ENCODE measurements around the gene PRSS23. TPM values are rescaled to one million over a fixed set of nuclear protein-coding genes. Genes with fewer than 3 reads are reported as not detected.

PRSS23 gene
- total and polyA plus RNA-seq, 12 donors, result 3.3 to 32.9 (median 7.4) TPM

GRCh38 chr11:86802601-86803051 is 2.3 kb downstream of the PRSS23 start:
- intact Hi-C loops (cut with DNase I), result loop anchor here in 8 of 10 donors (2.0 to 10.0 kb wide), 8 partner anchors 128 to 345 kb away; partner anchors contain the start of gene ME3 (in 2 of the 8)
- Histone ChIP-seq H3K36me3 (no peaks in the 10 kb centered on the region), H3K9me3 (no peaks in the 10 kb centered on the region), H3K4me3 (peak overlapping the region in 3 of 10 donors; percentile 6 to 70 (median 64)), H3K27ac (no peak overlapping the region), H3K27me3 (peaks cover 0 to 42% (median 0%) of the 10 kb centered on the region in 7 donors), H3K4me1 (peaks cover 0 to 52% (median 23%) of the 10 kb centered on the region in 9 donors)
- ATAC-seq (peak in 4 of 8 donors; percentile 32 to 40 (median 34)), DNase-seq (no peak)
- TF ChIP-seq CTCF (IDR thresholded peaks at IDR 0.05), result peak; percentile 13 to 63 (median 49)
- 26 to 27% methylated on average over 3 of the region's 3 CpGs for WGBS, 2 donors

DNA sequence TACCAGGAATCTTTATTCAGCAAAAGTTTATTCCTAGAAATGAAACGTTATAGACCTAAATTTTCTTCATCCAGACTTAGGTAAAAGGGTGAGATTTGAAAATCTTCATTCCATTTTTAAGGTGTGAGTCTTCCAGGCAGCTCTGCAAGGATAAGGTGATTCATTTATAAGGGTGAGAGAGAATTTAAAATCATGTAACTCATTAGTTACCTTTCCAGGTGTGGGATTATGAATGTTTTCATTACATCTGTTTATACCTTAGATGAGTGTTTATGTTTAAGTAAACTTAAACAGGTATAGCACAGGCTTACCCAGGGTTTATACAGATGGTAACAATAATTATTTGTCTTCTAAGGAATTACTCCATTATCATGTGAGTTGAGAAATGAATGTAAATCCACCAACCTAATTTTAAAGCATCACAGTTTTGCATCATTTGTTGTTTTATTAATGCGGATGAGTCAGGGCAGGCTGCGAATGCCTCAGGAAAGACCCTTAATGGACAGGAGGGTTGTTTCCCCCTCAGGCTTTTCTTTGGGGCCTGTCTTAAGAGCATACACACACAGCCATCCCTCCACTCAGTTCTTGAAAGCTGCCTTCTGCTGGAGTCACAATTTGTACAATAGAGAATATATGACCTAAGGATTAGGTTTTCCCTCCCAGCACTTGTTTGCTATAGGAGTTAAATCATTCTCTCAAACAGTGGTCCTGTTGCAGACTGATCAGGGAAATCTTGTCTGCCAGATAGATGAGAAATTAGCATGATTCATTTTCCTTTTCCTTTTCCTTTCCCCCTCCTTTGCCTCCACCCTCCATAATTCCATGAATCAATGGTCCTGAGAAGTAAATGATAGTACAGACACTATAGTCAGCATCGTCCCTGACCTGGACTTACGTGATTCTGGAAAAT is 3.0 kb downstream of the PRSS23 start:
- WGBS, 2 donors, result 82 to 85% methylated on average over 5 of the region's 5 CpGs
- peaks cover 0 to 52% (median 23%) of the 10 kb centered on the region in 9 donors for H3K4me1 ChIP-seq
- H3K36me3 ChIP-seq, result peaks cover 0 to 5% (median 0%) of the 10 kb centered on the region in 9 donors
- no peak overlapping the region for H3K4me3 ChIP-seq
- H3K27ac ChIP-seq, result no peak overlapping the region
- H3K27me3 ChIP-seq, result peaks cover 0 to 42% (median 0%) of the 10 kb centered on the region in 7 donors
- intact Hi-C loops (cut with DNase I), result loop anchor here in 8 of 10 donors (2.0 to 10.0 kb wide), 8 partner anchors 129 to 346 kb away; partner anchors contain the start of gene ME3 (in 2 of the 8)
- DNase-seq (no peak), ATAC-seq (no peak)
- H3K9me3 ChIP-seq, result no peaks in the 10 kb centered on the region
- TF ChIP-seq CTCF (IDR thresholded peaks at IDR 0.05), result no peak

DNA sequence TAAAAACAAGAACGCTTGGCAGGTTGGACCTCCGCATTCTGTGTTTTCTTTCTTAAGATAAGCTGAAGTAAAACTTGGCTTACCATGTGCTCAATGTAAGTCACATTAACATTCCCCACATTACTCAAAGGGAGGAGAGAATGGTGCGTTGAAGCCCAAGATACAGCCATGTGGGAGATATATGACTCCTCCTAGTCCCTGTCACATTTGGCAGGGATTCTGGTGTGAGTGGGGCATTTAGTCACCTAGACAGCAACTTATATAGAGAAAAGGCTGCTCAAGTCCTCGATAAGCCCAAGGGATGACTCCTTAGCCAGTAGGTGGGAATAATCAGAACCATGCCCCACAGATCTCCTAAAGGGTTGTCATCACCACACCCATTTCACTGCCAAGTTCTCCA is 4.6 kb downstream of the PRSS23 start:
- H3K27ac ChIP-seq, result peak overlapping the region in 3 of 10 donors; percentile 11 to 45 (median 24)
- intact Hi-C loops (cut with DNase I), result loop anchor here in 7 of 10 donors (5.0 to 10.0 kb wide), 8 partner anchors 130 to 348 kb away; partner anchors contain the start of gene ME3 (in 2 of the 7)
- H3K36me3 ChIP-seq, result peaks cover 0 to 10% (median 0%) of the 10 kb centered on the region in 9 donors
- ATAC-seq (no peak), DNase-seq (no peak)
- peaks cover 0 to 44% (median 23%) of the 10 kb centered on the region in 9 donors for H3K4me1 ChIP-seq
- H3K27me3 ChIP-seq, result peaks cover 0 to 37% (median 0%) of the 10 kb centered on the region in 7 donors
- H3K4me3 ChIP-seq, result no peak overlapping the region
- H3K9me3 ChIP-seq, result no peaks in the 10 kb centered on the region
- 90% methylated on average over 4 of the region's 4 CpGs for WGBS, 2 donors
- TF ChIP-seq CTCF (IDR thresholded peaks at IDR 0.05), result no peak

DNA sequence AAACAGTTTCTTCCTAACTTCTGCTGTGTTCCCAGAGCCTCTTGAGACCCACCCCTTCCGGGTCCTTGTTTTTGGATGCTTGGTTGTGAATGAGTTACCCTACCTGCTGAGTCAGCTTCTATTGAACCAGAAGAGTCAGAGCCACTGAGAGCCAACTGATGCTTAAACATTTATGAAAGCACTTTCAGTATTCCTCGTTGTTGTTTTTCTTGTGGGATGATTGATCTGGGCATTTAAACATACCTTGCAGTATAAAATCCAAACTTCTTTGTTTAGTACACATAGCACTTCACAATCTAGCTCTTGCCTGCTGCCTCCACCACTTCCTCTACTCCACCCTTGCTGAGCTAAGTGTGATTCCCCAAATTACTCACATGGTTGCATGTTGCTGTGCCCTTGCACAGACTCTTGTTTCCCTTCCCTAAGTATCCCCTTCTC is 5.5 kb downstream of the PRSS23 start:
- Histone ChIP-seq H3K4me3 (no peak overlapping the region), H3K9me3 (no peaks in the 10 kb centered on the region), H3K27ac (peak overlapping the region in 2 of 10 donors; percentile 24 to 45), H3K27me3 (peaks cover 0 to 28% (median 0%) of the 10 kb centered on the region in 7 donors), H3K4me1 (peaks cover 0 to 41% (median 23%) of the 10 kb centered on the region in 9 donors), H3K36me3 (peaks cover 0 to 10% (median 0%) of the 10 kb centered on the region in 9 donors)
- DNase-seq (no peak), ATAC-seq (peak in 4 of 8 donors; percentile 54 to 72 (median 66))
- no peak for TF ChIP-seq CTCF (IDR thresholded peaks at IDR 0.05)
- 61 to 68% methylated on average over 2 of the region's 2 CpGs for WGBS, 2 donors
- intact Hi-C loops (cut with DNase I), result loop anchor here in 3 of 10 donors (5.0 to 10.0 kb wide), 4 partner anchors 131 to 344 kb away; partner anchors contain the start of gene ME3 (in 1 of the 3)
